B cell (primary cell): ENCODE data around the gene APMAP. TPM values are rescaled to one million over a fixed set of nuclear protein-coding genes. Genes with fewer than 3 reads are reported as not detected.

ENCODE experiments used
- ATAC-seq: fragments of 200-7000 bp; cut with Tn5 transposase; one replicate; pipeline ENCODE4 v1.10.0; 2021; ENCODE audit warnings: low read depth, mild to moderate bottlenecking, moderate number of reproducible peaks, moderate library complexity
- CTCF ChIA-PET: fragments of 350-600 bp; sonication (Branson Sonifier 250); formaldehyde crosslinking; loops from one replicate; lab custom pipeline; 2021; ENCODE audit warnings: antibody characterized with exemption, inconsistent platforms; lab: Charles Lee
- POLR2A ChIA-PET: fragments of 350-600 bp; sonication (Branson Sonifier 250); formaldehyde crosslinking; loops from one replicate; lab custom pipeline; 2021; ENCODE audit warnings: antibody characterized with exemption; lab: Charles Lee
- DNase-seq: peaks from one replicate; pipeline ENCODE4 v3.0.0; 2013
- H2AFZ ChIP-seq: 2 replicates; pipeline ENCODE4 v1.6.1; 2012; ENCODE audit warnings: mild to moderate bottlenecking, low read depth, low read length; ENCODE audit not compliant: insufficient read depth, poor library complexity, severe bottlenecking
- H3K27ac ChIP-seq, 2 donors: 1 replicate in 1 of 2; 2 replicates in 1 of 2; pipeline ENCODE4 v1.5.1; 2012 to 2013; ENCODE audit warnings: low read length in 2 of 2, mild to moderate bottlenecking in 2 of 2, moderate library complexity in 1 of 2
- H3K27me3 ChIP-seq, 4 experiments: fragments of 200-600 bp in 1 of 4; sonication (generic) in 1 of 4; replicated peaks in 1 of 4; 1 replicate in 2 of 4; 2 replicates in 2 of 4; pipeline versions ENCODE4 v1.6.1 to v1.7.0; 2013 to 2016; ENCODE audit warnings: low read length in 3 of 4, mild to moderate bottlenecking in 2 of 4, mixed read lengths in 1 of 4, moderate library complexity in 1 of 4; ENCODE audit not compliant: insufficient read depth in 4 of 4, control insufficient read depth in 3 of 4; ENCODE audit errors: control extremely low read depth in 1 of 4
- H3K36me3 ChIP-seq, 2 experiments: replicated peaks in 1 of 2; 1 replicate in 1 of 2; 2 replicates in 1 of 2; pipeline versions ENCODE4 v1.6.1 to v1.7.1; 2013; ENCODE audit warnings: low read length in 1 of 2; ENCODE audit not compliant: insufficient read depth in 2 of 2, control insufficient read depth in 1 of 2; ENCODE audit errors: control extremely low read depth in 1 of 2, extremely low read depth in 1 of 2
- H3K4me1 ChIP-seq, 2 donors: fragments of 200-600 bp in 1 of 2; sonication (generic) in 1 of 2; 1 replicate in 1 of 2; 2 replicates in 1 of 2; pipeline versions ENCODE4 v1.5.1 to v1.6.1; 2013 to 2017; ENCODE audit warnings: low read length in 2 of 2; ENCODE audit not compliant: control insufficient read depth in 2 of 2, insufficient read depth in 2 of 2
- H3K4me2 ChIP-seq: replicated peaks from 2 replicates; pipeline ENCODE3; 2012; ENCODE audit warnings: mild to moderate bottlenecking, low read depth, low read length; ENCODE audit not compliant: poor library complexity, severe bottlenecking
- H3K4me3 ChIP-seq, 5 experiments: fragments of 200-600 bp in 1 of 5; sonication (generic) in 1 of 5; 1 replicate in 3 of 5; 2 replicates in 2 of 5; pipeline versions ENCODE4 v1.5.1 to v1.7.0; 2011 to 2016; ENCODE audit warnings: low read length in 4 of 5, mild to moderate bottlenecking in 4 of 5, low read depth in 2 of 5, control low read depth in 1 of 5, moderate library complexity in 1 of 5; ENCODE audit not compliant: insufficient read depth in 1 of 5; ENCODE audit errors: control extremely low read depth in 1 of 5, extremely low read depth in 1 of 5
- H3K79me2 ChIP-seq: fragments of 200-600 bp; sonication (generic); one replicate; pipeline ENCODE4 v1.6.0; 2016; ENCODE audit warnings: low read length; ENCODE audit not compliant: control insufficient read depth, insufficient read depth
- H3K9ac ChIP-seq: fragments of 200-600 bp; sonication (generic); 2 replicates; pipeline ENCODE4 v1.6.1; 2017; ENCODE audit warnings: mild to moderate bottlenecking, low read length, moderate library complexity
- H3K9me3 ChIP-seq, 3 donors: one replicate each; pipeline versions ENCODE4 v1.6.1 to v1.7.1; 2013; ENCODE audit warnings: low read length in 2 of 3; ENCODE audit not compliant: control insufficient read depth in 2 of 3, insufficient read depth in 1 of 3; ENCODE audit errors: control extremely low read depth in 1 of 3
- H4K20me1 ChIP-seq: 2 replicates; pipeline ENCODE4 v1.6.0; 2012; ENCODE audit warnings: mild to moderate bottlenecking, low read length; ENCODE audit not compliant: insufficient read depth, control insufficient read depth, poor library complexity, severe bottlenecking
- H3K27ac Mint-ChIP-seq: one replicate; pipeline ENCODE4 v1.8.0; 2021; ENCODE audit warnings: mixed read lengths
- H3K27me3 Mint-ChIP-seq: one replicate; pipeline ENCODE4 v1.8.0; 2021; ENCODE audit warnings: mixed read lengths
- H3K4me1 Mint-ChIP-seq: one replicate; pipeline ENCODE4 v1.8.0; 2021; ENCODE audit warnings: mixed read lengths
- H3K4me3 Mint-ChIP-seq: one replicate; pipeline ENCODE4 v1.8.0; 2021; ENCODE audit warnings: mixed read lengths
- H3K9me3 Mint-ChIP-seq: one replicate; pipeline ENCODE4 v1.8.0; 2022; ENCODE audit warnings: mixed read lengths; ENCODE audit not compliant: insufficient read depth
- EZH2 ChIP-seq: IDR thresholded peaks from 2 replicates; pipeline ENCODE4 v1.6.1; 2012; ENCODE audit warnings: borderline replicate concordance, low read depth, mild to moderate bottlenecking, moderate library complexity, low read length; ENCODE audit not compliant: insufficient read depth, poor library complexity, severe bottlenecking
- WGBS: methylation state at CpG from one replicate; pipeline ENCODE4 v1.1.5; 2013; ENCODE audit warnings: missing lambda C conversion rate; ENCODE audit not compliant: insufficient coverage; 5-methylcytosine and 5-hydroxymethylcytosine counted together
- intact Hi-C: fragments of 100-400 bp; cut with micrococcal nuclease; formaldehyde crosslinking; loops from one replicate; pipeline ENCODE4 v1.10.0; 2022
- polyA plus RNA-seq: library from polyadenylated mRNA; depleted of rRNA; stranded (reverse); fragments of >200 nt; gene quantifications from 2 replicates; pipeline ENCODE4 v1.2.3, GENCODE V29; 2012
- total RNA-seq, 2 donors: library from RNA; stranded (reverse); fragments of 120-200 nt in 1 of 2; gene quantifications; 1 replicate in 1 of 2; 2 replicates in 1 of 2; pipeline versions ENCODE4 v1.2.3 to v1.2.4, GENCODE V29; 2013 to 2022
- TF ChIP-seq, protein P1 (sequence below): fragments of 200-600 bp; IDR thresholded peaks from one replicate; pipeline ENCODE4 v1.8.0; 2022; ENCODE audit warnings: antibody characterized with exemption, mild to moderate bottlenecking

The APMAP gene
- total and polyA plus RNA-seq, 2 donors (not counting 1 experiment from before 2014, with no cell fraction given), result 9.1 to 28.0 TPM

GRCh38 chr20:24935766-24936525 lies 56.6 kb downstream of the APMAP start:
- Mint-ChIP-seq H3K4me1 (no peaks in the 10 kb centered on the region), H3K27me3 (peaks cover 12% of the 10 kb centered on the region), H3K4me3 (no peak overlapping the region), H3K9me3 (no peaks in the 10 kb centered on the region), H3K27ac (no peak overlapping the region)
- H3K4me1 ChIP-seq, result no peaks in the 10 kb centered on the region
- H3K27me3 ChIP-seq, result peaks cover 0 to 2% (median 0%) of the 10 kb centered on the region in 4 experiments
- H3K36me3 ChIP-seq, result no peaks in the 10 kb centered on the region
- H4K20me1 ChIP-seq, result no peaks in the 10 kb centered on the region
- H3K27ac ChIP-seq, result no peak overlapping the region
- H3K9me3 ChIP-seq, result peaks cover 0 to 17% (median 3%) of the 10 kb centered on the region in 3 donors
- no peak for TF ChIP-seq EZH2
- TF ChIP-seq, protein P1, sequence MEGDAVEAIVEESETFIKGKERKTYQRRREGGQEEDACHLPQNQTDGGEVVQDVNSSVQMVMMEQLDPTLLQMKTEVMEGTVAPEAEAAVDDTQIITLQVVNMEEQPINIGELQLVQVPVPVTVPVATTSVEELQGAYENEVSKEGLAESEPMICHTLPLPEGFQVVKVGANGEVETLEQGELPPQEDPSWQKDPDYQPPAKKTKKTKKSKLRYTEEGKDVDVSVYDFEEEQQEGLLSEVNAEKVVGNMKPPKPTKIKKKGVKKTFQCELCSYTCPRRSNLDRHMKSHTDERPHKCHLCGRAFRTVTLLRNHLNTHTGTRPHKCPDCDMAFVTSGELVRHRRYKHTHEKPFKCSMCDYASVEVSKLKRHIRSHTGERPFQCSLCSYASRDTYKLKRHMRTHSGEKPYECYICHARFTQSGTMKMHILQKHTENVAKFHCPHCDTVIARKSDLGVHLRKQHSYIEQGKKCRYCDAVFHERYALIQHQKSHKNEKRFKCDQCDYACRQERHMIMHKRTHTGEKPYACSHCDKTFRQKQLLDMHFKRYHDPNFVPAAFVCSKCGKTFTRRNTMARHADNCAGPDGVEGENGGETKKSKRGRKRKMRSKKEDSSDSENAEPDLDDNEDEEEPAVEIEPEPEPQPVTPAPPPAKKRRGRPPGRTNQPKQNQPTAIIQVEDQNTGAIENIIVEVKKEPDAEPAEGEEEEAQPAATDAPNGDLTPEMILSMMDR, result no peak
- no peak overlapping the region for H3K4me3 ChIP-seq
- CTCF ChIA-PET, result no interaction called here
- H3K4me2 ChIP-seq, result no peak overlapping the region
- no peak for ATAC-seq
- DNase-seq, result no peak
- H3K79me2 ChIP-seq, result no peaks in the 10 kb centered on the region
- POLR2A ChIA-PET, result no interaction called here
- intact Hi-C loops, result no loop called here
- no peak overlapping the region for H3K9ac ChIP-seq
- WGBS, result 91% methylated on average over 3 of the region's 4 CpGs
- H2AFZ ChIP-seq, result no peak overlapping the region

DNA sequence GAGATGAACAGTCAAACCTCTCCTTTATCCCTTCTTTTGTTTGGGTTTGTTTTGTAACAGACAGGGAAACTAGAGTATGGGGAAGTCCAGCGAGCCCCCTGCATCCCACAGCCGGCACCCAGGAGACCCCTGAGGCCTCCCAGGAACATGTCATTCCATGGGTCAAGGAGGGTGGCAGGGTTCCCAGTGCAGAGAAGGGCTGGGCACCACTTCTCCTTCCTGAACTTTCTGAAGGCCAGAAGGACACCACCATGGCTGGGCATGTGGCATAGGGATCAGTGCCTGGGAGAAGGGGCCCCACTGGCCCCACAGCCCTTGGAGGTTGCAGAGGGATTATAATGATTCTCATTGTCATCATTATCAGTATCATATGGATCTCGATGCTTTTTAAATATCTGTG lies 57.4 kb downstream of the APMAP start:
- CTCF ChIA-PET, result no interaction called here
- intact Hi-C loops, result no loop called here
- Histone ChIP-seq H3K27ac (no peak overlapping the region), H4K20me1 (no peaks in the 10 kb centered on the region), H3K4me1 (no peaks in the 10 kb centered on the region), H2AFZ (no peak overlapping the region), H3K4me2 (no peak overlapping the region), H3K4me3 (no peak overlapping the region), H3K9me3 (peaks cover 0 to 17% (median 3%) of the 10 kb centered on the region in 3 donors), H3K36me3 (no peaks in the 10 kb centered on the region), H3K9ac (no peak overlapping the region), H3K27me3 (peaks cover 0 to 2% (median 0%) of the 10 kb centered on the region in 4 experiments), H3K79me2 (no peaks in the 10 kb centered on the region)
- ATAC-seq, result no peak
- TF ChIP-seq, protein P1, result no peak
- no peak for TF ChIP-seq EZH2
- WGBS, result 100% methylated on average over 2 of the region's 3 CpGs
- no peak for DNase-seq
- Mint-ChIP-seq H3K27ac (no peak overlapping the region), H3K9me3 (no peaks in the 10 kb centered on the region), H3K27me3 (peaks cover 13% of the 10 kb centered on the region), H3K4me3 (no peak overlapping the region), H3K4me1 (no peaks in the 10 kb centered on the region)
- POLR2A ChIA-PET, result no interaction called here
